CD4-positive, alpha-beta T cell treated with Interleukin-4 for 1 hour (primary cell): Measurements from ENCODE around the gene BBS9.
"Not testable (repeated sequence)": the region's sequence is repeated elsewhere in the genome, so short reads cannot be mapped to it uniquely, and the experiment has no call there.

Source experiments
- DNase-seq, 2 donors: peaks; one replicate each; pipeline ENCODE4 v3.0.0-alpha.2; 2020 to 2022

The BBS9 gene

DNA sequence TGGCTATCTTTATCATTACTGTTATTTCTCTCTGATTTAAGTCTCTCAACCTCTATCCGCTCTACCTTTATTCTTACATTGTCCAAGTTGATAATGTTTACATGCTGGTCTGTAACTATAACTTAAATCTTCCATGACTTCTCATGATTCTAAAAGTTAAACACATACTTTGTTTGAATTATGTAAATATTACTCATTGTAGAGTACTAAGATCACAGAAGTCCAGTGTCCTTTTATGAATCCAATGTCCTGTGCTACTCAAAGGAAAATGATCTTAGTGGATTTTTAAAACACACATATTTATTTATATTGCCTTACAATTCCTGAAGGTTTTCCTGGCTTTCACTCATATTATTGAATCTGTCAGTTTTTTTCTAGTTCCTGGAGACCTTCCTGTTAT is 70.9 kb downstream of the BBS9 start:
- no peak for DNase-seq

DNA sequence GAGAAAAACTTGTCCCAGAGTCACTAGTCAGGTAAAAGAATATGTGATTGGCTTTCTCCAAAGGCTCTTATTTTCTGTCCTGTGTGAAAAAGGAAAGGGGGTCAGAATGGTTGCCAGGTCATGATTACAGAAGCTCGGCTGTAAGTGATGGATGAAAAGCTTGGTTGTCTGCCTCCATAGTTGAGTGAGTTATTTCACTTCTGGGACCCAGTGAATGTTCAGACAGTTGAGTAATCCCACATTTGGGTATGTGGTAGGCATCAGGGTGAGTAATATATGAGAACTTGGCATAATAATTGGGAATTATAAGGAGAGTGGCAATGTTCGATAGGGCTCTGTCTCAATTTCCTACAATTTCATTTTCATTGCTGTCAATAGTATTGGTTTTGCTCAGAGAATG is 72.5 kb downstream of the BBS9 start:
- DNase-seq, result no peak

DNA sequence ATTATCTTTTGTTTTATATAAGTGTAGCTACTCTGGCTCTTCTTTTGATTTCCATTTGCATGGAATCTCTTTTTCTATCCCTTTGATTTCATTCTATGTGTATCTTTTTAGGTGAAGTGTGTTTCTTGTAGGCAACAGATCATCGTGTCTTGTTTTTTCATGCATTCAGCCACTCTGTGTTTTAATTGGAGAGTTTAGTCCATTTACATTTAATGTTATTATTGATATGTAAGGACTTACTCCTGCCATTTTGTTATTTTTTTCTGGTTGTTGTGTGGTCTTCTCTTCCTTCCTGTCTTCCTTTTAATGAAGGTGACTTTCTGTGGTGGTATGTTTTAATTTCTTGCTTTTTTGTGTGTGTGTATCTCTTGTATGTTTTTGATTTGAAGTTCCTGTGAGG is 81.6 kb downstream of the BBS9 start:
- no peak for DNase-seq

DNA sequence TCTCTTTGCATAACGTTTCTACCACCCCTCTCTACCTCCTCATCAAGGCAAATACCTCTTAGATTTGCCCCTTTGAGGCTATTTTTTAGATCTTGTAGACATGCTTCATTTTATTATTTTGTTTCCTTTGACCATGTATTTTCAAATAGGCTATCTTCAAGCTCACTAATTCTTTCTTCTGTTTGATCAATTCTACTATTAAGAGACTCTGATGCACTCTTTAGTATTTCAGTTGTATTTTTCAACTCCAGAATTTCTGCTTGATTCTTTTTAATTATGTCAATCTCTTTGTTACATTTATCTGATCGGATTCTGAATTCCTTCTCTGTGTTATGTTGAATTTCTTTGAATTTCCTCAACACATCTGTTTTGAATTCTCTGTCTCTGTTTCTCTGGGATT is 82.8 kb downstream of the BBS9 start:
- no peak for DNase-seq

DNA sequence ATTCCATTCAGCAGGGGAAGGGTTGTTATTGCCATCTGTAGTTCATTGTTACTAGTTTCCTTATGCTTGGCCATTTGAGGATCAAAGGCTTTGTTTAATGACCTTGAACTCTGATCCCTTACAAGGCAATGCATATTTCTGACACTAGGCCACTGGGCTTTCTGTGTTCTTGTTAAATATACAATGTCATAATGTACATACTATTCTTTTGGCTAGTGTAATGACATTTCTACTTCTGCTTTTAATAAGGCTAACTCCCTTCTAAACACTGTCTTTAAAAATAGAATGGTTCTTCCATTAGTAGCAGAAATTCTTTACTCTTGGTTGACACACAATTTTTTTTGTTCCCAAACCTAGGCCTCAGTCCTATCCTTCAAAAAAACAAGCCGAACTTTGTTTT is 86.6 kb downstream of the BBS9 start:
- no peak for DNase-seq

DNA sequence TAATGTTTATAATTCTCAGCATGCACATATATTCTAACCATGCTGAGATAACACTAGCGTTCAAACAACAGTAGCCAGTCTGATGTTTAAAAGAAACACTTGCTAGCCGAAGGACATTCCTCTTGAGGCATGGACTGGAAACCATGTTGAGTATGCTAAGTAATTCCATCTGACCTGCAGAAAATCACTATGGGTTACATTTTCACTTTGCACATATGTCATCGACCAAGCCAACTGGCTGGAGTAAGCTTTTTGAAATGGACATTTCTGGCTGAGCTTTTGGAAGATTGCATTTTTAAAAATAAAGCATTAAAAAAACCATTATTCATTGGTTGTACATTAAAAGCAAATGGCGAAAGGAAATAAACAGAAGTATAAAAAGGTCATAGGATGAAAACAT is 88.2 kb downstream of the BBS9 start:
- DNase-seq, result no peak

DNA sequence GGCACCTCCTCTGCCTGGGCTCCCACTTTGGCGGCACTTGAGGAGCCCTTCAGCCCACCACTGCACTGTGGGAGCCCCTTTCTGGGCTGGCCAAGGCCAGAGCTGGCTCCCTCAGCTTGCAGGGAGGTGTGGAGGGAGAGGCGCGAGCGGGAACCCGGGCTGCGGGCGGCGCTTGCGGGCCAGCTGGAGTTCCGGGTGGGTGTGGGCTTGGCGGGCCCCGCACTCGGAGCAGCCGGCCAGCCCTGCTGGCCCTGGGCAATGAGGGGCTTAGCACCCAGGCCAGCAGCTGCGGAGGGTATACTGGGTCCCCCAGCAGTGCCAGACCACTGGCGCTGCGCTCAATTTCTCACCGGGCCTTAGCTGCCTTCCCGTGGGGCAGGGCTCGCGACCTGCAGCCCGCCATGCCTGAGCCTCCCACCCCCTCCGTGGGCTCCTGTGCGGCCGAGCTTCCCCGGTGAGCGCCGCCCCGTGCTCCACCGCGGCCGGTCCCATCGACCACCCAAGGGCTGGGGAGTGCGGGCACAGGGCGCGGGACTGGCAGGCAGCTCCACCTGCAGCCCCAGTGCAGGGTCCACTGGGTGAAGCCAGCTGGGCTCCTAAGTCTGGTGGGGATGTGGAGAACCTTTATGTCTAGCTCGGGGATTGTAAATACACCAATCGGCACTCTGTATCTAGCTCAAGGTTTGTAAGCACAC is 89.6 kb downstream of the BBS9 start:
- not testable (repeated sequence) for DNase-seq

DNA sequence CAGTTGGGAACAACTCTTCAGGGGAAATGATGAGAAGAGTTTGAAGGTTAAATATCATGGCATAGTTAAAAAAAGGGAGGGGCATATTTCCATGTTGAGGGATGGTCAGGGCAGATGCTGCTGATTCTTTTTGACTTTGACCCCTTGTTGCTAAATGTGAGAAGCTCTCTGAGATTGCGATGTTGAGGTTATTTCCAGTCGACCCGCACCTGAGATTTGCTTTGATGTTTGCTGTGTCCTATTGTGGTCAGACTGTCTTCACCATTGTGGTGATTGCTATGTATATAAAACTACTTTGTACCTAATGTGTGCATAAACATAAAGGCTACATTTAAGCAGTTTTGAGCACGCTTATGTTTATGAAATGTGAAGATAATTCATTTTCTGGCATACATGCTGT is 90.9 kb downstream of the BBS9 start:
- no peak for DNase-seq

DNA sequence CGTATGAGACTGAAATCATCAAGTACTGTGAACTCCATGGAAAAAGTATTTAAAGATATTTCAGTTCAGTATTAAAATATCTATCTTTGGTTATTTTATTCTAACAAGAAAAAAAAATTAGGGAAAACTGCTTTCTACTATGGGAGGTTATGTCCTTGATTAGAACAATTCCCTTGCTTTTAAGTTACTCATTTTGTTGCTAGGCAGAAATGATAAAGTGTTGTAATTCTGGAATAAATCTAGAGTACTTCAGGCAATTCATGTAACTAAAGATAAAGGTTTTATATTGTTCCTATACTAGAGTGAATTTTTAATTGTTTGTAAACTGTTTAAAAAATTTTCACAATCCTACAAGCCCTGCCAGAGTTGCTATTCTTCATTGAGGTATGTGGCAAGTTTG is 92.0 kb downstream of the BBS9 start:
- DNase-seq, result no peak

DNA sequence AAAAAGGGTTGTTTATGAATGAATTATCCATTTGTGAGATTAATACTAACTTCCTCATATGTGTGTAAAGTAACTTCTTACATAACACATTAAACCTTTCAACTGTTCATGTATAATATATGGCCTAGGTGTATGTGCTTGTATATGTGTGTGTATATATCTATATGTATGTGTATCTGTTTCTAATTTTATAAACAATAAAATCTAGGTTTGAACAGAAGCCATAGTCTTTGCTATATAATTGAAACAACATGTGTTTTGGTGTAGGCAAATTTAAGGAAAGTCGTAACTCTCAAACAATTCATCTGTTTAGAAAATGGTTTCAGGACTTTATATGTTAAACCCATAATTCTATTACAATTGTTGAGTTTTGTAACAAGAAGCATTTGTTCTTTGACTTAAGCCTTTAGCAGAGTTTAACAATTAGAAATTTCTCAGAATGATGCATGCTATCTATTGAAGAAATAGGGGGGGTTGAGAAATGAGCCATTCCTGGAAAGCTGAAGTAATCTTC is 103.3 kb downstream of the BBS9 start:
- no peak for DNase-seq

DNA sequence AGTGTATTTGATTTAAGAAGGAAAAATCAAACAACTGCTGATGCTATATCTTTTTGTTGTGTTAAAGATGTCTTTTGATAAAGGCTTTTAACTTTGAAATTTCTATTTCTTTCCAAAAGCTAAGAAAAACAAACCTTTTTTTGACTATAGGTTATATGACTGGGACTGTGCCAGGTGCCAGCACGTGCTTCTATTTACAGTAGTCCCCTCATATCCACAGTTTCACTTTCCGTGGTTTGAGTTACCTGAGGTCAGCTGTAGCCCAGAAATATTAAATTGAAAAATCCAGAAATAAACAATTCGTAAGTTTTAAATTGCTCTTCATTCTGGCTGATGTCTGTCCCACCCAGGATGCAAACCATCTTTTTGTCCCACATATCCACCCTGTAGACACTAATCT is 104.3 kb downstream of the BBS9 start:
- no peak for DNase-seq

DNA sequence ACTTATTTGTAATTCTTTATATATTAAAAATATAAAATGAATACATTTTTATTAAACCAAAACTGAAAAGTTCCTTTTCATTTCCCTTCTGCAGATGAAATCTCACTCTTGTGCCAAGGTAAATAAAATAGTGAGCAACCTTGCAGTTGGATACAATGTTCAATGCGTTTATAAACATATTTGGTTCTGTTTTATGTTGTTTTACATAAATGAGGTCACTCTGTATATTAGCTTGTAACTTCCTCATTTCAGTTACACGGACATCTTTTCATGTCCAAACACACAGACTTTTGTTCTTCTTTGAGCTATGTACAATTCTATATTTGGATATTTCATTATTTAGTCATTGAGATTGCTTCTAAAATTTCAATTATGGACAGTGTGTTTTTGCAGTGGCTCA is 107.7 kb downstream of the BBS9 start:
- DNase-seq, result no peak

DNA sequence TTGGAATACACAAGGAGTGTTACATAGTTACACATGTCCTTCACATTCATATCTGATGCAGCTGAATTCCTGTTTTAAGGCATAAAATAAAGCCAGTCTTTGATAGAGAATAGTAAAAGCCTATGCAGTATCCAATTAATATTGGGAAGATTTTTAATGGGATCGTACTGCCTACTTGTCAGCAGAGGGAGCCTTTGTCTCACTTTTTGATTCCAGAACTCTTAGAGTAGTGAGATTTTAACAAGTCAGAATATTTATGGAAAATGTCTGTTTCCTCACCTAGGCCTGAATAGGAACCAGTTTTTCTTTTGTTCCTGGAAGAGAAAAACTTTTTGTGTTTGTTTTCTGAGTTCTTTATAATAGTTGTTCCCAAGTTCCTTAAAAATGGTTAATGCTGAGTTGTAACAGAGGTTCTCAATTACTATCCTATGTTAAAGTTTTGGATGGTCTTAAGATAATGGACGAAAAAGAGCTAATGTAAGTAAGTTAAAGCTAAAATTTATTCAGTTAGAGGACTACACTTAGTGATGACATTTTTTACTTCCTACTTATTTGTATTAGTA is 114.0 kb downstream of the BBS9 start:
- no peak for DNase-seq

DNA sequence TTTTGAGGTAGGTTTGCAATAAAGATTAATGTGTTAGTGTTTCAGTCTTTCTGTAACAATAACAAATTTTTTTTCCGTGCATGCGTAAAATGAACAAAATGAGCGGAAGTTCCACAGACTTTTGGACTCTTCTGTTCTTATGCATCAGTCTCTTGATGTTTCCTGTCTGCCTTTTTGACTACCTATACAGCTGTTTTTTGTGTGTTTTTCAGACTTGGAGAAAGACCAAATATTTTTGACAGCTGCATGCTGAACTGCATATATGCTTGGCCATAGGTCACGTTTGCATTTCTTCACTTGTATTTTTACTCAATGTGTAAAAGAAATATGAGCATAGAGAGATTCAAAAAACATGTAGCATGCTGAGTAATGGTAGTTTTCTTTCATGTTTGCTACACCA is 119.3 kb downstream of the BBS9 start:
- DNase-seq, result no peak

DNA sequence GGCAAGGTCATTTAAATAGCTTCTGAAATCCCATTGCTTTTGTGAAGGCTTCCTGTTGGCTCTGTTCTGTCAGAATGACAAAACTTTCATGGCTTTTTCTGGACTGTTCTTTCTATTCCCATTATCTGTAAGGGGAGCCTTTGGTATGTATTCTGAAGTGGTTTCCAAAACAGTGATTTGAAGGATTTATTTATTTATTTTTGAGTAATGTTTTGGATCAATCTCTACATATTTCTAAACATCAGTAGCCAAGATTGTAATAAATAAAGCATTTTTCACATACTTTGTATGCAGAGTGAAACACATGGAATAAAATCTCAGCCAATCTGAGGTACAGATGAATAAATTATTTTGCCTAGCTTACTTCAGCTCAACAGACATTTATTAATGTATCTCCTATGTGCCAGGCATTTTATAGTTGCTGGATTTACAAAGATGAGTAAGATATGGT is 121.1 kb downstream of the BBS9 start:
- no peak for DNase-seq

DNA sequence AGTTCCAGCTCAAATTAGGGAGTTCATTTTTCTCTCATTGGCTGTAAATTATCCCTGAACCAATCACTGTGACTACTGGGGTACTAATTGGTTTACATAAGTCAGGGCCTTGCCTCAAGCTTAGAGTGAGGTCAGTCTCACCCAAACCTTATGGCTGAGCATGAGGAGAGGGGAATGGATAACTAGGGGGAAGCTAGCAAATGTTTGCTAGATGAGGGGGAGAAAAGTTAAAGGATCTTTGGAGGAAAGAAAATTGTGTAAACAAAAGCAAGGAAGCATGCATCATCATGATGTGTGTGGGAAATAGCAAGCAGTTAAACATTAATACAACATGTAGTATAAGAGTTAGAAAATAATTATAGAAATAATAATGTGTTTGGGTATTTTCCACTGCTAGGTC is 121.9 kb downstream of the BBS9 start:
- no peak for DNase-seq

DNA sequence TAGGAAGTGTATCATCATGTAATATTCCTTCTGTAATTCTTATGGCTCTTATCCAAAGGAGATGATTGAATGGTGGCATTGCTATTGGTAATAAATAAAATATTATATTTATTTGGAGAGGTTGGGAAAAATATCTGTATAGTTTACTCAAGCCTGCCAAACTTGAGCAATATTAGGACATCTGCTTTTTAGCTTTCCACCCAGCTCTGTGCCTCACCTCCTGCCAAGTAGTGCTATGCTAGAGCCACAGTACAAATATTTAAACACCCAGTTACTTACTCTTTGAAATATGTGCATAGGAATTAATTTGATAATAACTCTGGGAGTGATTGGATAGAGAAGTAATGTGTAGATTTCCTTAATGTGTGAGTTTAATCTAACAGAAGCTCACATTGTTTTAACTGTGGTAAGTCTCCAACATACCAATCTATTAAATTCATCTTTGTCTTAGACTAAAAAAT is 129.2 kb downstream of the BBS9 start:
- DNase-seq, result no peak

DNA sequence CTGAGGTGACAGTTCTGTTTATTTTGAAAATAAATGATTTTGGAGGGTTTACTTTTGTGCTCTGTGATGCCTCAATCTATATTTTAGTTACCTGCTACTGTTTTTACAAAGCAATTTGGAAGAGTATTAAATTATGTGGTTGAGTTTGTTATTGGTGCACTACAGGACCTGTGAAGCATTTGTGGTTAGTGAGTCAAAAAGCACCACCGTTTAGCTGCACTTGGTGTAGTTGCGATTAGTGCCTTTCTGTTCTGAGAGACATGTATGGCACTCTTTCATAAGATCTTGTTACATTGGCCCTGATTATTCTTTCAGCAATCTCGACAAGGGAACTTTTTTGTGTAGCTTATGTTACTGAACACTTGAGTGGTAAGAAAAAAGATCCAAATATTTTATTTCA is 132.2 kb downstream of the BBS9 start:
- no peak for DNase-seq

DNA sequence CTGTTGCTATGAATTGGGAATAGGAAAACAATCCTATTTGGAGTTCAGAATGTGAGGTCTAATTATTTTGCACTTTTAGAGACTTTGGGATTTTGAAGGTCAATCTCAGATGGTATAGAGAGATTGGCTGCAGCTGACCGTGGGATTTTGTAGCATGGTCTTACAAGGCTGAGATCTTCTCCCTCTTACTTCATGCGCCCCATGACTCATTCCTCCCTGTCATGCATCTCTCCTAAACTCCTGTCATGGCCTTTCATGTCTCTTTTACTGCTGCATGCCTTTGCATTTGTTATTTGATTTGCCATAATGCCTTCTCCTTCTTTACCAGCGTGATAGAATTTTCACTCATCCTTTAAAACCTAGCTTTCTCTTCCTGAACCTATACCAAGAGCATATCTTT is 133.1 kb downstream of the BBS9 start:
- no peak for DNase-seq

DNA sequence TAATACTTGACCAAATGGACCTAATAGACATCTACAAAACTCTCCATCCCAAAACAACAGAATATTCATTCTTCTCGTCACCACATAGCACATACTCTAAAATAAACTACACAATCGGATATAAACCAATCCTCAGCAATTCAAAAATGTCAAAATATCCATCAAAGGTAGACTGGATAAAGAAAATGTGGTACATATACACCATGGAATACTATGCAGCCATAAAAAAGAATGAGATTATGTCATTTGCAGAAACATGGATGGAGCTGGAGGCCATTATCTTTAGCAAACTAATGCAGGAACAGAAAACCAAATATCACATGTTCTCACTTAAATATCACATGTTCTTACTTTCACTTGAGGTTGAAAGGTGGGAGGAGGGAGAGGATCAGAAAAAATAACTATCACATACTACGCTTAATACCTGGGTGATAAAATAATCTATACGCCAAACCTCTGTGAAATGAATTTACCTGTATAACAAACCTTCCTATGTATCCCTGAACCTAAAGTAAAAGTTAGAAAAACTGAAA is 142.5 kb downstream of the BBS9 start:
- DNase-seq, result not testable (repeated sequence)

DNA sequence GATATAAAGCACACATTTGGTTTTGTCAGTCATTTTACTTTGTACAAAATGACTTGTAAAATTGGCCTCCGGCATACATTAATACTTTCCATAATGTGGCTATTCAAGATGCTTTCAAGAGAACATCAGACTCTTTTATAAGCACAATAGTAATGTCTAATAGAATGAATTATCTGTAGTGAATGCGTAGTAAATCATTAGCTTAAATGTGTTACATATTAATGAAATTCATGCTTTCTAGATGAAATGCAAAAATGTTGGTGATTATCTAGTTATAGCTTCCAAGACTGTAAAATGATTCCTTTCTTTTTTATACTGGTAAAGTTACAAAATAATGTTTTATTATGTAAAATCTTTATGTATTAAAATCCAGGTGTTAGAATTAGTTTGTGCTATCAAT is 144.0 kb downstream of the BBS9 start:
- DNase-seq, result no peak

DNA sequence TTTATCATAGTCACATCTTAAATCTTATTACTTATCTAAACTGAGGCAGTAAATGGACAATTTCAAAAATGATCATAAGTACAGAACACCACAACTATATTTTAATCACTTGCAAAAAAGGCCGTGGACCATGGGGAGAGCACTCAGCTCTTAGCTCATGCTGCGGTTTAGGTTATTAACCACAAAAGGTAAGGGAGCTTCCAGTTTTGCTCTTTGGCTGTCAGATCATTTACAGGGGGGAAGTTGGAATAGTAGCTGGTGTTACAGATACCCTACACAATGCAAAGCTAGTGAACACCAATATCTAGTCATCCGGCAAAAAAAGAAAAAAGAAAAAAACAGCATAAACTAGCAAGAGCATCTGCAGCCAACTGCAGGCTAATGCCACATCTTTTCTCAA is 147.0 kb downstream of the BBS9 start:
- no peak for DNase-seq

DNA sequence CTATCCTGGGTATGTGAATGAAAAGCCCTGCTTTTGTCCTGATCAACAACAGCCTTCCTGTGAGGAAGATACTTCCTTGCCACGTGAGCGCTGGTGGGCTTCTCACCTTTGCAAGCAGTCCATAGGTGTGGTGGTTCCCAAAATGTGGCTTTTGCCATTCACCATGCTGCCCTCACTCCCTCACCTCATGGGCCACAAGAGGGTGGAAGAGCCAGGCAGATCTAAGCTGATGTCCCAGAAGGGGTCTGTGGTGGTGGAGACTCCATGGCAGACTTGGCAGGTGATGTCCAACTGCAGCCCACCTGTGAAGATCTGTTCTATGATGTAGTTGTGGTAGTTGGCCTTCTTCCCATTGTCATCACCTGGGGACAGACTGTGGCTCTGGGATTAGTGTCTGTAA is 147.4 kb downstream of the BBS9 start:
- DNase-seq, result no peak

DNA sequence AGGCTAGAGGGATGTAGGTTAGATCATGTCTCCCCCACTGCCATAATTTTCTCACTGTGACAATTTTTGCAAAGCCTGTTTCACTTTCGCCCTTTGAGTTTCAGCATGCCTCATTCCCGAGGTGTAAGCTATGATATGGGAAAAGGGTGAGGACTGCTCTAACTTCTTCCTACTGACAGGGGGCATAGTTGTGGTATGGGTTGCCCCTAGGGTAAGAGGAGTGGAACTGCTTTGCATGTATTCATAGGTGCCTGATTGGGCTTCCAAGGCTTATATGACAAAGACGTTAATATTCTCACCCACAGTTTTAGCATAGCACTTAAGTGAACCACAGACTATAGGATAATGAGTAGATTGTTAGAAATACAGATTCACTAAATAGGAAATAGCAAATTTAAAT is 148.7 kb downstream of the BBS9 start:
- DNase-seq, result no peak

DNA sequence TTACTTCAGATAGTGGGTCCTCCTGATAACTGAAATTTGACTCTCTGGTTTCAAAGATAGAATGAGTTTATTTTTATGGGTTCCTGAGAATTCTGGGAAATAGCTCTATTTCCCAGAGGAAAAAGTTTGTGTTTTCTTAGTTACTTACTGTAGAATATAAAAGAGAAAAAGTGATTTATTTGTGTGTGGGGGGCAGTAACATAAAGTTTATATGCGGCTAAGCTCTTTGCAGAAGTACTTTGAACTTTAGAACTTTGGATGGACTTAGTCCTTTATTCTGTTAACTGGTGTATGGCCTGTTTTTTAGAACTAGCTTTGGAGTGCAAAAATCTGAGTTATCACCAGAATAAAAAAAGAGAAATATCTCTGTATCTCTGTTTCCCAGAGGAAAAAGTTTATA is 157.1 kb downstream of the BBS9 start:
- no peak for DNase-seq
